ENCODE results near the gene RRAS.

Gene RRAS

DNA sequence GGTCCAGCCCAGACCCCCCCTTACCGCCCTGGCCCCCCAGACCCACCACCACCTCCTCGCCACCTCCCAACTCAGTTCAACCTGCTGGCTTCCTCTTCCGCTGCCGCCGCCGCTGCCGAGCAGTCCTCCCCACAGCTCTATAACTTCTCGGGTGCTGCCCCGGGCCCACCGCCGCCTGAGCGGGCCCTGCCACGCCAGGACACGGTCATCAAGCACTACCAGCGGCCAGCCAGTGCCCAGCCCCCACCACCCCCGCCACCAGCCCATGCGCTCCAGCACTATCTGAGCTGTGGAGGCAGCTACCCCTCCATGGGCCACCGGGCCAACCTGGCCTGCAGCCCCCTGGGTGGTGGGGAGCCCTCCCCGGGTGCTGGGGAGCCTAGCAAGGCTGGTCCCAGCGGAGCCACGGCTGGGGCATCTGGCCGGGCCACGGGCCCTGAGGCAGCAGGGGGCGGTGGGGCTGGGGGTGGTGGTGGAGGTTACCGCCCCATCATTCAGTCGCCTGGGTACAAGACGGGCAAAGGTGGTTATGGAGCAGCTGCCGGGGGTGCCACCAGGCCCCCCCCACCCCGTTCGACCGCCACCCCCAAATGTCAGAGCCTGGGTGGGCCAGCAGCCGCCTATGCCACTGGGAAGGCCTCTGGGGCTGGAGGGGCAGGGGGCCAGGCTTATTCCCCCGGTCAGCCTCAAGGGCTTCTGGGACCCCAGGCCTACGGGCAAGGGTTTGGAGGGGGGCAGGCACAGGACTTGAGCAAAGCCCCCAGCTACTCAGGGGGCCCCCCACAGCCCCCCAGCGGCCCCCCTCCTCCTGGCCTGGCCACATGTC is 44.7 kb downstream of the RRAS start:
- TF ChIP-seq, protein P1, sequence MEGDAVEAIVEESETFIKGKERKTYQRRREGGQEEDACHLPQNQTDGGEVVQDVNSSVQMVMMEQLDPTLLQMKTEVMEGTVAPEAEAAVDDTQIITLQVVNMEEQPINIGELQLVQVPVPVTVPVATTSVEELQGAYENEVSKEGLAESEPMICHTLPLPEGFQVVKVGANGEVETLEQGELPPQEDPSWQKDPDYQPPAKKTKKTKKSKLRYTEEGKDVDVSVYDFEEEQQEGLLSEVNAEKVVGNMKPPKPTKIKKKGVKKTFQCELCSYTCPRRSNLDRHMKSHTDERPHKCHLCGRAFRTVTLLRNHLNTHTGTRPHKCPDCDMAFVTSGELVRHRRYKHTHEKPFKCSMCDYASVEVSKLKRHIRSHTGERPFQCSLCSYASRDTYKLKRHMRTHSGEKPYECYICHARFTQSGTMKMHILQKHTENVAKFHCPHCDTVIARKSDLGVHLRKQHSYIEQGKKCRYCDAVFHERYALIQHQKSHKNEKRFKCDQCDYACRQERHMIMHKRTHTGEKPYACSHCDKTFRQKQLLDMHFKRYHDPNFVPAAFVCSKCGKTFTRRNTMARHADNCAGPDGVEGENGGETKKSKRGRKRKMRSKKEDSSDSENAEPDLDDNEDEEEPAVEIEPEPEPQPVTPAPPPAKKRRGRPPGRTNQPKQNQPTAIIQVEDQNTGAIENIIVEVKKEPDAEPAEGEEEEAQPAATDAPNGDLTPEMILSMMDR (conservative IDR thresholded peaks at IDR 0.05), result no peak
- H3K27ac ChIP-seq, result no peak overlapping the region

DNA sequence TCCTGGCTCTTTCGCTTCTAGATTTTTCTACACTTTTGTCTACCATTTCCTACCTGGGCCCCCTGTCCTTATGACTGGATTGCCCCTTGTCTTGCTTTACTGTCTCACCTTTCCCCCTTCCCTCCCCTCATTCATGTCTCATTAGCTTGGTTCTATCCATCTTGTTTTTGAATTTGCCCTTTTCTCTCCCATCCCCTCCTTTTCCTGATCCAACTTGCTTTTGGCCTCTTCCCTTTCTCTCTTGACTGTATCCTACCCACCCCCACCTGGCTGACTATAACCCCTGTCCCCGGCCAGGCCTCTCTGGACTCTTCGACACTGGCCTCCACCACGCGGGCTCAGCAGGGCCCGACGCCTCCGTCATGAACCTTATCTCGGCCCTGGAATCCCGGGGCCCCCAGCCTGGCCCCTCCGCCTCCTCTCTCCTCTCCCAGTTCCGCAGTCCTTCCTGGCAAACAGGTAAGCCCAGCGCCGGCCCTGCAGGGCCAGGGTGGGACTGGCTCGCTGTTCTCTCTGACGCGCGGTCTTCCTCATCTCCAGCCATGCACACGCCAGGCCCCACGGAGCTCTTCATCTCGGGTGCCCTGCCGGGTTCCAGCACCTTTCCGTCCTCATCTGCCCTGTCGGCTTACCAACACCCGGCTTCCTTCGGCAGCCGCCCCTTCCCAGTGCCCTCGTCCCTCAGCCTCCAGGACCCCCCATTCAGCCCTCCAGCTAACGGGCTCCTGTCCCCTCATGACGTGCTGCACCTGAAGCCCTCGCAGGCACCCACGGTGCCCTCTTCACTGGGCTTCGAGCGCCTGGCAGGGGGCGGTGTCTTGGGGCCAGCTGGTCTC is 45.6 kb downstream of the RRAS start:
- H3K27ac ChIP-seq, result peak overlapping the region; percentile 99
- TF ChIP-seq, protein P1 (conservative IDR thresholded peaks at IDR 0.05), result no peak

DNA sequence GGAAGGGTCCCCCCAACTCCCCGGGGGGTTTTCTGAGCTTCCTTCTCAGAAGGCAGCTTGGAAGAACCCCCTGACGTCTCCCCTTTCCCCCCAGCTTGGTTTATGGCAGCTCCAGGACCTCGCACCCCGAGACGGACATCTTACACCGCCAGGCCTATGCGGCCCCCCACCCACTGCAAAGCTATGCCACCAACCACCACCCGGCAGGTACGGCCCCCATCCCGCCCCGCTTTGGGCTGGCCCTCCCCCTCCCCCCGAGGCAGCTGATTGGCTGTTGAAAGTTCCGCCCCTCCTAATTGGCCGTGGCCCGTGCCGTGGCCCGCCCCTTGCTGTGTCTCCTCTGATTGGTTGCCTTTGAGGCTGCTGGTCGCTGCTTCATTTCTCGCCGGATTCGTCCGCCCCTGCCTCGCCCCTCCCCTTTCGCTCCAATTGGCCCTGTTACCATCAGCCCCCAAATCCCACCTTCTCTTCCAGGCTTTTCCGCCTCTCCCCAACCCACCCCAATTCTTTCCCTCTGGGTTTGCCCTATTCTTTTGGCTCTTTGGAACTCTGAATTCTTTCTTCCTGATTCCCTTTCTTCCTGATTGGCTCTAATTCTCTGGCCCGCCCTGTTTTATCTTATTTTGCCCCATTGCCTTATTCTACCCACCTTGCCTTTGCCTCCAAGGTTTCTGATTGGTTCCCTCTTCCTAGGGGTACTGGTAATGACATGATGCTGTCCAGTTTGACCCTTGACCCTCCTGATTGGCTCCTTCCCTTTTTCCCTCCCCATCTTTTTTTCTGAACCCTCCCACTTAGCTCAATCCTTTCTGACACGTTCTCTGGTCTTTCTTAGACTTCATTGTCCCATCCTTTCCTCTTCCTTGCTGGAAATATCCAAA is 46.5 kb downstream of the RRAS start:
- H3K27ac ChIP-seq, result peak overlapping the region; percentile 99
- TF ChIP-seq, protein P1 (conservative IDR thresholded peaks at IDR 0.05), result no peak

DNA sequence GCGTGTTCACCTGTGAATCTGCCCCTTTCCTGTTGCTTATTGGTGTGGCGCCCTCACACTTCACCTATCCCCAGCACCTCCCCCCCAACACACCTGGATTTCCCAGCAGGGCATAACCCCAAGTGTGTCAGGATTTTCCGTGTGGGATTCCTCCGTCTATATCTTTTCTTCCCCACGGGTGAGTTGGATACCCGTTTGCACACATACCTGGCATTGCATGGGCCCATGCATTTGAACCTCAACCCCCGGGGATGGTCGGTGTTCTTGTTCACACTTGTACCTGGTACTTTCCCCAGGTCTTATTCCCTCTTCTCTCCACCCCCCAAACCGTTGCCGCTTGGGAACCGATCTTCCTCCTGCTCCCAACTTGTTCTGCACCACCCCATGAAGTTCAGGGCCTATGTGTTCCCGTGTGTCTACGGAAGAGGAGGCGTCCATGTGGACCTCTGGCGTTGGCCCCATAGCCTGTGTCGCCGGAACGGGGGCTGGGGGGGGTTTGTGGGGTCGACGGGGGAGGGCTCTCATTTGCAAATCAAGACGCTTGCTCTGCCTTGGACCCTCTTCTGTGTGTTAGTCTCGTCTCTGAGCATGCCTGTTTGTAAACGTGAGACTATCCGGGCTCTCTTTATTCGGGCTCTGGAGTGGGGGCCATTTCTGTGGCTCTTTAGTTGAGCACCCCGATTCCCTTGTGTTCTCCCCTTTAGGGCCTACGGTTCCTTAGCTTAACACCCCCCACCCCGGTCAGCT is 47.3 kb downstream of the RRAS start:
- TF ChIP-seq, protein P1 (conservative IDR thresholded peaks at IDR 0.05), result no peak
- peak overlapping the region; percentile 99 for H3K27ac ChIP-seq

DNA sequence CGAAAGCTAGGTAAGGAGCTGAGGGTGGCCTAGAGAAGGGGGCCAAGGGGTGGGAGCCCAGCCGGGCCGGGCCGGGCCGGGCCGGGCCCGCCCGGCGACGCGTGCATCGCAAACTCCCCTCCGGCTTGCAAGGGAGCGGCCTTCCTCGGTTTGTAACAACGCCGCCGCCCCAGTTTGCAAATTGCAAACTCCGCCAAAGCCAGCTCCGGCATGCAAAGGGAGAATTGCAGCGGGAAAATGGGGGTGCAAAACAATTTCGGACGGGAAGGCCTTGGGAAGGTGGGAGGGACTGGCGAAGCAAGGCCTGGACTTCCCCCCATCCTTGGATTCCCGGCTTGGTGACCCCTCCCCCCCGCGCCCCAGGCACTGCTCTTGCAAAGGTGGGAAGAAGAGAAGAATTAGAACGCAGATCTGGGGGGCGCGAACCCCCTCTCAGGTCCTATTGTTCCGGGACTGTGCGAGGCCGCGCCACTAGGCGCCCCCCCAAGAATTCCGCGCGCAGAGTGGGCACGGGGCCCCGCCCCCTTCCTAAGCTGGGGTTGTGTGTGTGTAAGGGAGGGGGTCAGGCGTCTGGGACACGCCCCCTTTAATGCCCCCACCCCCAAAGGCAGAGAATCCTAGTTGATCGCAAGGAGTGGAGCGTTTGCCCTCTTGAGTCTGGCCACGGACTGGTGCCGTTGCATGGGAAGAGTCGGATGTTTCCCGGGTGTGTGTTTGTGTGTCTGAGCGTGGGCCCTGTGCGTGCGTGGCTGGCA is 48.0 kb downstream of the RRAS start:
- H3K27ac ChIP-seq, result peak overlapping the region; percentile 99
- TF ChIP-seq, protein P1 (conservative IDR thresholded peaks at IDR 0.05), result no peak

DNA sequence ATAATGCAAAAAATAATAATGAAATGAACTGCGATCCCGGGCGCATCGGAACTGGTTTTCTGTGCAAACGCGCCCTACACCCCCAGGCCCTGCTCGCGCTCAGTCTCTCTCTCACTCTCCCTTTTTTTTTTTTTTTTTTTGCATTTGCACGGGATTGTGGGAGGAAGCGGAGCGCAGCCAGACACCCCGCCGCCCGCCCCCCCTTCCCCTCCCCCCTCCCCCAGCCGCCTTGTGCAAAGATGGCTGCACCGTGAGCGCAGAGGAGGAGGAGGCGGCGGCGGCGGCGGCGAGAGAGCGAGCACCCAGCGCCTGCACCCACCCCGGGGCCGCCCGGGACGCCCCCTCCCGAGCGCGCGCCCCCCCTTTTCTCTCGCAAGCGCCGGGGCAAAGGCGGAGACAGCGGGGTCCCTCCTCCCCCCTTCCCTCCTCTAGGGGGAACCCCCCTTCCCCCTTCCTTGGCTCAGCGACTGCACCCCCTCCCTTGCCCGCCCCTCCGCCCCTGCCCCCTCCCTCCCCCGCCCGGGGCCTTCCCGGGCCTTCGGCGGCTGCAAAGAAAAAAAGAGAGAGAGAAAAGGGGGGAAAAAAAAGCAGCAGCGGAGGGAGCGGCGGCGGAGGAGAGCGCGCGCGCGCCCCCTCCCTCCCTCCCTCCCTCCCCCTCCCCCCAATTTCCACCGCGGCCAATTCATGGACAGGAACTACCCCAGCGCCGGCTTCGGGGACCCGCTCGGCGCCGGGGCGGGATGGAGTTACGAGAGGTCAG is 48.8 kb downstream of the RRAS start, which contains the start of gene PRR12:
PRR12 (plus strand) TSS at position 212 of the 760 bp plus-strand sequence; CDS start at position 685, 473 bp downstream.
- TF ChIP-seq, protein P1 (conservative IDR thresholded peaks at IDR 0.05), result no peak
- H3K27ac ChIP-seq, result peak within 1 kb of the TSS; percentile 99
